CD4-positive, alpha-beta T cell treated with Interleukin-4 for 1 hour (primary cell): Measurements from ENCODE around the gene HRAS.
A peak's percentile ranks its signal among the peaks of the same experiment; 100 is the strongest.

Experiments used
- DNase-seq, 2 donors: peaks; one replicate each; pipeline ENCODE4 v3.0.0-alpha.2; 2020 to 2022

HRAS gene

GRCh38 chr11:535519-536454 is at the start of gene HRAS:
HRAS (minus strand) TSS chr11:535576.
- peak; percentile 94 to 95 for DNase-seq

- DNase-seq, result no peak
These were observed 48.9 kb upstream of the HRAS start for GRCh38 chr11:584287-584686.

GRCh38 chr11:581752-582151 is 46.4 kb upstream of the HRAS start:
- no peak for DNase-seq

- no peak for DNase-seq
These were observed 46.0 kb upstream of the HRAS start for GRCh38 chr11:581342-581741.

GRCh38 chr11:579830-580601 is 44.6 kb upstream of the HRAS start:
- DNase-seq, result no peak

- no peak for DNase-seq
These were observed 43.1 kb upstream of the HRAS start for GRCh38 chr11:578276-579035.

- no peak for DNase-seq
These were observed 42.2 kb upstream of the HRAS start for GRCh38 chr11:577611-577894.

- DNase-seq, result no peak
These were observed 41.6 kb upstream of the HRAS start for GRCh38 chr11:576811-577610.

GRCh38 chr11:575996-576768 is 40.8 kb upstream of the HRAS start, which contains the start of gene PHRF1:
PHRF1 (plus strand) TSS chr11:576470; CDS start chr11:581513, 5,043 bp downstream.
- DNase-seq, result peak; percentile 95 to 96

- no peak for DNase-seq
These were observed 40.1 kb upstream of the HRAS start for GRCh38 chr11:575313-575995.

- no peak for DNase-seq
These were observed 39.4 kb upstream of the HRAS start for GRCh38 chr11:574632-575312.

- DNase-seq, result peak in 1 of 2 donors; percentile 55
These were observed 38.7 kb upstream of the HRAS start for GRCh38 chr11:574031-574570.

GRCh38 chr11:573146-573759 is 37.9 kb upstream of the HRAS start:
- no peak for DNase-seq

GRCh38 chr11:571802-572185 is 36.4 kb upstream of the HRAS start:
- no peak for DNase-seq

- no peak for DNase-seq
These were observed 33.9 kb upstream of the HRAS start for GRCh38 chr11:569158-569885.

- DNase-seq, result peak; percentile 94 to 95
These were observed 33.2 kb upstream of the HRAS start for GRCh38 chr11:568306-569157.

- no peak for DNase-seq
These were observed 32.4 kb upstream of the HRAS start for GRCh38 chr11:567629-568292.
